HepG2 (cell line): ENCODE results near the gene PRR5L. TPM values are rescaled to one million over a fixed set of nuclear protein-coding genes. Genes with fewer than 3 reads are reported as not detected.

ENCODE experiments used
- ATAC-seq: fragments of 200-7000 bp; cut with Tn5 transposase; 3 replicates; pipeline ENCODE4 v1.9.1; 2020; ENCODE audit warnings: mild to moderate bottlenecking, moderate library complexity
- BruUV-seq: library from RNA; stranded (reverse); fragments of 400-500 nt; replicated peaks from 2 replicates; lab custom pipeline; 2021; lab: Mats Ljungman, UMichigan
- CTCF ChIA-PET: fragments of 300-600 bp; formaldehyde crosslinking; extraction: SDS; loops from one replicate; lab custom pipeline; 2021; ENCODE audit warnings: low total read pairs, inconsistent platforms, low intra/inter-chr PET ratio; lab: Yijun Ruan, JAX
- POLR2A ChIA-PET: fragments of 350-600 bp; sonication (Branson Sonifier 250); formaldehyde crosslinking; loops from one replicate; lab custom pipeline; 2020; ENCODE audit warnings: antibody characterized with exemption, inconsistent platforms; lab: Yijun Ruan, JAX
- DNase-seq: peaks from one replicate; pipeline ENCODE4 v3.0.0-alpha.2; 2015; ENCODE audit warnings: low spot score
- FAIRE-seq: peaks from 3 replicates; lab custom pipeline; 2011; peaks lifted over from hg19 to GRCh38; lab: Jason Lieb, UNC
- H2AFZ ChIP-seq: one replicate; pipeline ENCODE4 v1.6.1; 2011; ENCODE audit warnings: low read length, inconsistent platforms
- H3K27ac ChIP-seq: fragments of 300-600 bp; 3 replicates; pipeline ENCODE4 v1.8.0; 2011; ENCODE audit warnings: mixed run types, mild to moderate bottlenecking, mixed read lengths, low read length, inconsistent platforms; ENCODE audit not compliant: insufficient read depth; ENCODE audit errors: extremely low read length
- H3K27me3 ChIP-seq, 2 experiments: fragments of 200-600 bp in 1 of 2; 2 replicates in 1 of 2; 3 replicates in 1 of 2; pipeline versions ENCODE4 v1.6.0 to v1.8.0; 2011; ENCODE audit warnings: low read length in 2 of 2, mild to moderate bottlenecking in 2 of 2, moderate library complexity in 2 of 2, inconsistent platforms in 1 of 2; ENCODE audit not compliant: insufficient read depth in 2 of 2, control insufficient read depth in 1 of 2
- H3K36me3 ChIP-seq, 2 experiments: fragments of 200-600 bp in 1 of 2; replicated peaks in 1 of 2; 2 replicates in 1 of 2; 3 replicates in 1 of 2; pipeline versions ENCODE4 v1.5.1 to v1.8.0; 2011; ENCODE audit warnings: low read length in 2 of 2, inconsistent platforms in 1 of 2; ENCODE audit not compliant: insufficient read depth in 2 of 2, control insufficient read depth in 1 of 2
- H3K4me1 ChIP-seq: 2 replicates; pipeline ENCODE4 v1.5.1; 2012; ENCODE audit warnings: low read length, inconsistent platforms; ENCODE audit not compliant: insufficient read depth
- H3K4me2 ChIP-seq: 2 replicates; pipeline ENCODE4 v1.6.0; 2011; ENCODE audit warnings: low read depth, low read length, inconsistent platforms
- H3K4me3 ChIP-seq, 3 experiments: fragments of 200-600 bp in 1 of 3; sonication (generic), shearing (Covaris generic) in 1 of 3; replicated peaks in 1 of 3; 2 replicates each; pipeline ENCODE4 v1.5.1; 2011 to 2016; ENCODE audit warnings: low read length in 3 of 3, inconsistent platforms in 2 of 3, low read depth in 2 of 3, mild to moderate bottlenecking in 2 of 3, control low read depth in 1 of 3, mixed read lengths in 1 of 3; ENCODE audit not compliant: insufficient read depth in 1 of 3
- H3K79me2 ChIP-seq: one replicate; pipeline ENCODE4 v1.6.1; 2011; ENCODE audit warnings: low read length, inconsistent platforms; ENCODE audit not compliant: insufficient read depth
- H3K9ac ChIP-seq: 2 replicates; pipeline ENCODE4 v1.6.0; 2011; ENCODE audit warnings: mild to moderate bottlenecking, low read depth, low read length, inconsistent platforms; ENCODE audit not compliant: insufficient read depth
- H3K9me3 ChIP-seq: 2 replicates; pipeline ENCODE4 v1.5.1; 2012; ENCODE audit warnings: mild to moderate bottlenecking, low read length
- H4K20me1 ChIP-seq: 2 replicates; pipeline ENCODE4 v1.6.0; 2011; ENCODE audit warnings: inconsistent platforms, mild to moderate bottlenecking, low read length, moderate library complexity; ENCODE audit not compliant: insufficient read depth
- ARID2 ChIP-seq: sonication (generic); formaldehyde crosslinking; IDR thresholded peaks from 2 replicates; pipeline ENCODE4 v1.8.1; 2022; ENCODE audit warnings: mild to moderate bottlenecking, missing genetic modification reagents, borderline replicate concordance
- ARNT2 ChIP-seq: sonication (generic); formaldehyde crosslinking; IDR thresholded peaks from 2 replicates; pipeline ENCODE4 v1.8.0; 2022; ENCODE audit warnings: mild to moderate bottlenecking, low read depth, missing genetic modification reagents, moderate library complexity
- ATF7 ChIP-seq, 2 experiments: fragments of 450-650 bp in 1 of 2; sonication (generic) in 1 of 2; formaldehyde crosslinking in 1 of 2; IDR thresholded peaks; 2 replicates each; pipeline versions ENCODE4 v1.4.0 to v1.6.1; 2016 to 2020; ENCODE audit warnings: antibody characterized with exemption in 1 of 2, mild to moderate bottlenecking in 1 of 2, missing genetic modification reagents in 1 of 2
- HMGXB4 ChIP-seq, 2 experiments: sonication (generic) in 1 of 2; formaldehyde crosslinking in 1 of 2; IDR thresholded peaks; 2 replicates each; pipeline versions ENCODE4 v1.4.0 to v1.6.1; 2018 to 2020; ENCODE audit warnings: missing genetic modification reagents in 2 of 2, borderline replicate concordance in 1 of 2, low read depth in 1 of 2, mild to moderate bottlenecking in 1 of 2, missing biosample characterization in 1 of 2
- JARID2 ChIP-seq: sonication (generic); formaldehyde crosslinking; IDR thresholded peaks from 2 replicates; pipeline ENCODE4 v1.8.1; 2023; ENCODE audit warnings: missing genetic modification reagents, inconsistent platforms; ENCODE audit not compliant: insufficient replicate concordance
- KLF9 ChIP-seq: IDR thresholded peaks from 2 replicates; pipeline ENCODE4 v1.6.1; 2016; ENCODE audit warnings: low read depth
- MZF1 ChIP-seq: sonication (generic); formaldehyde crosslinking; IDR thresholded peaks from 2 replicates; pipeline ENCODE4 v1.8.1; 2023; ENCODE audit warnings: mild to moderate bottlenecking, missing genetic modification reagents, borderline replicate concordance
- NRL ChIP-seq: sonication (generic); formaldehyde crosslinking; IDR thresholded peaks from 2 replicates; pipeline ENCODE4 v1.5.0; 2020; ENCODE audit warnings: missing genetic modification reagents, mild to moderate bottlenecking, moderate library complexity, borderline replicate concordance
- POGK ChIP-seq: sonication (generic); formaldehyde crosslinking; conservative IDR thresholded peaks from 2 replicates; pipeline ENCODE4 v1.8.0; 2022; ENCODE audit warnings: mild to moderate bottlenecking, moderate library complexity, missing genetic modification reagents
- SALL1 ChIP-seq: sonication (generic); formaldehyde crosslinking; IDR thresholded peaks from 2 replicates; pipeline ENCODE4 v1.8.0; 2022; ENCODE audit warnings: mild to moderate bottlenecking, missing genetic modification reagents
- SMAD3 ChIP-seq: sonication (generic); formaldehyde crosslinking; IDR thresholded peaks from 2 replicates; pipeline ENCODE4 v1.4.0; 2020; ENCODE audit warnings: missing genetic modification reagents
- SMAD9 ChIP-seq: sonication (generic); formaldehyde crosslinking; IDR thresholded peaks from 2 replicates; pipeline ENCODE4 v1.5.1; 2020; ENCODE audit warnings: mild to moderate bottlenecking, missing genetic modification reagents
- ZFP1 ChIP-seq: IDR thresholded peaks from 2 replicates; pipeline ENCODE4 v1.6.1; 2016
- ZNF234 ChIP-seq: sonication (generic); formaldehyde crosslinking; conservative IDR thresholded peaks from 2 replicates; pipeline ENCODE4 v1.5.1; 2020; ENCODE audit warnings: mild to moderate bottlenecking, missing genetic modification reagents
- ZNF367 ChIP-seq: sonication (generic); formaldehyde crosslinking; IDR thresholded peaks from 2 replicates; pipeline ENCODE4 v1.4.0; 2020; ENCODE audit warnings: missing genetic modification reagents, borderline replicate concordance
- ZNF614 ChIP-seq: IDR thresholded peaks from 2 replicates; pipeline ENCODE4 v1.6.1; 2018; ENCODE audit warnings: missing biosample characterization, missing genetic modification reagents, inconsistent platforms, borderline replicate concordance
- ZNF782 ChIP-seq: sonication (generic); formaldehyde crosslinking; IDR thresholded peaks from 2 replicates; pipeline ENCODE4 v1.4.0; 2020; ENCODE audit warnings: missing genetic modification reagents, mild to moderate bottlenecking, borderline replicate concordance
- ZNF784 ChIP-seq: sonication (generic); formaldehyde crosslinking; IDR thresholded peaks from 2 replicates; pipeline ENCODE4 v1.5.1; 2020; ENCODE audit warnings: missing genetic modification reagents, mild to moderate bottlenecking, borderline replicate concordance
- WGBS: methylation state at CpG from one replicate; pipeline ENCODE4 v1.1.6; 2017; ENCODE audit warnings: low lambda C conversion rate; 5-methylcytosine and 5-hydroxymethylcytosine counted together
- in situ Hi-C: cut with HindIII; loops from 2 replicates; pipeline ENCODE4 v1.10.0; 2017; ENCODE audit warnings: low pct_unique_long_range_greater_than_20kb; ENCODE audit not compliant: extremely low pct_ligation_motif_present
- intact Hi-C: fragments of 100-400 bp; cut with micrococcal nuclease; formaldehyde crosslinking; loops from one replicate; pipeline ENCODE4 v1.10.0; 2022; ENCODE audit not compliant: unreplicated experiment
- polyA plus RNA-seq, 8 experiments: library from polyadenylated mRNA; depleted of rRNA in 3 of 8; stranded (reverse) in 7 of 8; unstranded in 1 of 8; fragments of >200 nt; fragmentation: Illumina TruSeq in 4 of 8; extraction: Trizol in 4 of 8; gene quantifications; 2 replicates each; pipeline versions ENCODE4 v1.2.1 to v1.2.3, GENCODE V29; 2011 to 2016; ENCODE audit warnings: low read depth in 4 of 8, missing spikeins in 1 of 8, mixed read lengths in 1 of 8; ENCODE audit not compliant: insufficient read depth in 1 of 8
- total RNA-seq, 5 experiments: library from RNA; depleted of rRNA; stranded (reverse); fragments of >200 nt; fragmentation: Illumina TruSeq; extraction: Trizol; gene quantifications; 2 replicates each; pipeline ENCODE4 v1.2.3, GENCODE V29; 2016; ENCODE audit warnings: low read depth in 1 of 5

Gene PRR5L
- total and polyA plus RNA-seq, 2 of the 13 experiments (the other 11 are each of a cell fraction or from before 2014, with no cell fraction given), result 0.16 TPM; not detected in 1

GRCh38 chr11:36395978-36396736 lies 100.1 kb downstream of the PRR5L start:
- Histone ChIP-seq H3K36me3 (no peaks in the 10 kb centered on the region), H3K9me3 (no peaks in the 10 kb centered on the region), H2AFZ (no peak overlapping the region), H4K20me1 (no peaks in the 10 kb centered on the region), H3K4me3 (no peak overlapping the region), H3K79me2 (no peaks in the 10 kb centered on the region), H3K9ac (no peak overlapping the region), H3K27ac (no peak overlapping the region), H3K4me2 (no peak overlapping the region), H3K27me3 (peaks cover 0 to 4% of the 10 kb centered on the region in 2 experiments; a peak in 1 of 5 replicates), H3K4me1 (no peaks in the 10 kb centered on the region)
- in situ Hi-C loops, result no loop called here
- DNase-seq (no peak), ATAC-seq (no peak), FAIRE-seq (no peak)
- WGBS, result 27% methylated on average over 11 of the region's 11 CpGs
- ChIA-PET CTCF (no interaction called here), POLR2A (no interaction called here)
- no peak for TF ChIP-seq MZF1 (CRISPR knock-in tag)
- TF ChIP-seq HMGXB4 (CRISPR knock-in tag; IDR thresholded peaks at IDR 0.05; ENCODE audit: borderline replicate concordance in 1 of 2, low read depth in 1 of 2), result no peak
- TF ChIP-seq ZNF784 (CRISPR knock-in tag), result no peak
- no peak for TF ChIP-seq ZNF782 (CRISPR knock-in tag)
- TF ChIP-seq ZNF614 (CRISPR knock-in tag), result no peak
- TF ChIP-seq SMAD3 (CRISPR knock-in tag), result no peak
- no peak for TF ChIP-seq ZNF367 (CRISPR knock-in tag)
- TF ChIP-seq JARID2 (CRISPR knock-in tag), result no peak
- TF ChIP-seq SMAD9, result no peak
- no peak for TF ChIP-seq KLF9 (CRISPR knock-in tag)
- TF ChIP-seq ZNF234 (CRISPR knock-in tag), result no peak
- TF ChIP-seq SALL1 (CRISPR knock-in tag), result no peak
- TF ChIP-seq ARNT2 (CRISPR knock-in tag), result no peak
- TF ChIP-seq NRL, result no peak
- TF ChIP-seq POGK, result no peak
- no peak for TF ChIP-seq ARID2 (CRISPR knock-in tag)
- TF ChIP-seq ATF7 (IDR thresholded peaks at IDR 0.05), result no peak
- no peak for TF ChIP-seq ATF7 (CRISPR knock-in tag; IDR thresholded peaks at IDR 0.05)
- TF ChIP-seq ZFP1 (CRISPR knock-in tag), result no peak
- BruUV-seq, result no TSS peak
- intact Hi-C loops, result no loop called here
